ENCODE results near the gene PTPN14. TPM values are rescaled to one million over a fixed set of nuclear protein-coding genes. Genes with fewer than 3 reads are reported as not detected.
A peak's percentile ranks its signal among the peaks of the same experiment; 100 is the strongest.

Gene PTPN14
- total RNA-seq, 4 donors from 2014 or later: 42.8 to 63.8 (median 50.4) TPM

DNA sequence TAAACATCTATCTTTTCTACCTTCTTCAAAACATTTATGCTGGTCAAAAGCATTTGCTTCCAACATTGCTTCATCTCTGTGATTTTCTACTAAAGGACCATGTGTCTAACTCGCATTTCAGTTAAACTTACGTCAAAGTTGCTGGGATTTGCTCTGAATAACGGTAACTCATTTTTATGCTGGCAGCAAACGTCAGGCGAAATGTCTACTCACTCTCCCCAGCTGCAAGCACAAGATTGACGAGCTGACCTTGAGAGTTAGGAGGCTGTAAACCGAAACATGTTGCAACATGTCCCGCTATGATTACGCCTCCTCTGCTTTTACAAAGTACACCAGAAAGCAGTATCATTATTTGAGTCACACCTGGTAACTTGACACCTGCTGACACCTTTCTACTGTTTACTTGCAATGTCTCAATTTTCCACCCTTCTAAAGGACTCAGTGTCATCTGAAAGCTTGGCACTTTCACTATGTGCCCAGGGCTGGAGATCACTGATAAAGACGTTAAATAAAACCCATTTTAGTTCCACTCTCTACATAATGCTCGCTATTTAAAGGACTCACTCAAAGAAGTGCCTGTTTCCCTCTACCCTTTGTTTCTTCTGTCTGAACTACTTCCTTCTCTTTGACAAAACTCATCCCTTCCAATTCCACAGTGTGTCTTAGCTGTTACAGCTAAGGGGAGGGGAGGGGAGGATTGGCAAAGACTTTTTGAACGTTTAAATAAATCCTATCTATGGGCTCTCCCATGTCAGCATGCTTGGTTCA lies 111.9 kb downstream of the PTPN14 start:
- Histone ChIP-seq H3K4me1 (peaks cover 46 to 61% of the 10 kb centered on the region in 2 donors), H3K27ac (peak overlapping the region; percentile 80 to 93 (median 87)), H3K4me3 (peak overlapping the region; percentile 11 to 31 (median 20)), H3K9me3 (no peaks in the 10 kb centered on the region), H3K36me3 (no peaks in the 10 kb centered on the region), H3K27me3 (no peaks in the 10 kb centered on the region)
- ATAC-seq (peak; percentile 91 to 93), DNase-seq (peak; percentile 86 to 88)
- TF ChIP-seq, protein P1, sequence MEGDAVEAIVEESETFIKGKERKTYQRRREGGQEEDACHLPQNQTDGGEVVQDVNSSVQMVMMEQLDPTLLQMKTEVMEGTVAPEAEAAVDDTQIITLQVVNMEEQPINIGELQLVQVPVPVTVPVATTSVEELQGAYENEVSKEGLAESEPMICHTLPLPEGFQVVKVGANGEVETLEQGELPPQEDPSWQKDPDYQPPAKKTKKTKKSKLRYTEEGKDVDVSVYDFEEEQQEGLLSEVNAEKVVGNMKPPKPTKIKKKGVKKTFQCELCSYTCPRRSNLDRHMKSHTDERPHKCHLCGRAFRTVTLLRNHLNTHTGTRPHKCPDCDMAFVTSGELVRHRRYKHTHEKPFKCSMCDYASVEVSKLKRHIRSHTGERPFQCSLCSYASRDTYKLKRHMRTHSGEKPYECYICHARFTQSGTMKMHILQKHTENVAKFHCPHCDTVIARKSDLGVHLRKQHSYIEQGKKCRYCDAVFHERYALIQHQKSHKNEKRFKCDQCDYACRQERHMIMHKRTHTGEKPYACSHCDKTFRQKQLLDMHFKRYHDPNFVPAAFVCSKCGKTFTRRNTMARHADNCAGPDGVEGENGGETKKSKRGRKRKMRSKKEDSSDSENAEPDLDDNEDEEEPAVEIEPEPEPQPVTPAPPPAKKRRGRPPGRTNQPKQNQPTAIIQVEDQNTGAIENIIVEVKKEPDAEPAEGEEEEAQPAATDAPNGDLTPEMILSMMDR (IDR thresholded peaks at IDR 0.05 in 4 of 5, conservative IDR thresholded peaks at IDR 0.05 in 1 of 5): no peak
- peak in 1 of 2 donors; percentile 37 for TF ChIP-seq POLR2A (IDR thresholded peaks at IDR 0.05)
- intact Hi-C loops (cut with DNase I; ENCODE audit: low total_unique reads) (loop anchor here (1.0 to 5.0 kb wide), 5 partner anchors 16 to 177 kb away; no protein-coding TSS in a partner anchor), in situ Hi-C loops (cut with MboI; ENCODE audit: low sequenced_read_pairs in 4 of 4) (loop anchor here in 1 of 4 donors (5.0 kb wide), 1 partner anchor 53 kb away; no protein-coding TSS in a partner anchor)

DNA sequence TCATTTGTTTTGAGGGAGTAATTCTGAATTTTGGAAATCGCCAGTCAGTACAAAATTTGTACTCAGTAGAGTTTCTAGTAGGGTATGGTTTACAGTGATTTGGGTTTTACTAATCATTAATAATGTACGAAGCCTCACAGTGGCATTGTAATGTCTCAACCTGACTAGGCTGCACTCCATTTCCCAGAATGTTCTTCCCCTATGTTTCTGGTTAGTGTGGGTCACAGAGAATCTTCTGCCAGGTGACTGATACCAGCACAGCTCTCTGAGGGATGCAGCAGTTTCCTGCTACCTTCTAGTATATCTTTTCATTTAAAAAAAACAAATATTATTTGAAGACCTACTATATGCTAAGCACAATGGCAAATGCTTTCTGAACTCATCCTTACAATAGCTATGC lies 112.9 kb downstream of the PTPN14 start:
- TF ChIP-seq, protein P1 (IDR thresholded peaks at IDR 0.05 in 4 of 5, conservative IDR thresholded peaks at IDR 0.05 in 1 of 5): no peak
- peak in 1 of 2 donors; percentile 8 for TF ChIP-seq POLR2A (IDR thresholded peaks at IDR 0.05)
- no peaks in the 10 kb centered on the region for H3K36me3 ChIP-seq
- in situ Hi-C loops (cut with MboI; ENCODE audit: low sequenced_read_pairs in 4 of 4): no loop called here
- no peak overlapping the region for H3K4me3 ChIP-seq
- intact Hi-C loops (cut with DNase I; ENCODE audit: low total_unique reads): loop anchor here (2.0 to 5.0 kb wide), 4 partner anchors 52 to 176 kb away; no protein-coding TSS in a partner anchor
- H3K4me1 ChIP-seq: peaks cover 36 to 51% of the 10 kb centered on the region in 2 donors
- peak overlapping the region; percentile 80 to 93 (median 87) for H3K27ac ChIP-seq
- ATAC-seq (peak in 1 of 2 donors; percentile 42), DNase-seq (no peak)
- no peaks in the 10 kb centered on the region for H3K9me3 ChIP-seq
- H3K27me3 ChIP-seq: no peaks in the 10 kb centered on the region

DNA sequence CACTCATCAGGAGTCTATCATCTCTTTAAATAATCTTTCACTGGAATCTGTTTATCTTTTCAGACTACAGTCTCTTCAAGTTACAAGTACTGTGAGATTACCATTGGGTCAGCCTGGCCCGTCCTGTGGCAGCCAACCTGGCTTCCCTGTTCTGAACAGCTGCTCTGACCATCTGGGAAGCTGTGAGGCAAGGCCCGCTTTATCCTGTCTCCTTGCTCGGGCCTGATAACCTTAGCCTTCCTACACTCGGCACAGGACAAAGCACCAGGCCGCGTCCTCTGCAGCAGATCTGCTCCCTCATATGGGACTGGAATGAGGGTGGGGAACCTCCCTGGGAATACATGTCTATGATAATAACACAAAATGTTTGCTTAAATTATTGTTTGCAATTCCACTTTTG lies 113.3 kb downstream of the PTPN14 start:
- H3K9me3 ChIP-seq: no peaks in the 10 kb centered on the region
- peak; percentile 89 to 91 for DNase-seq
- TF ChIP-seq, protein P1 (IDR thresholded peaks at IDR 0.05 in 4 of 5, conservative IDR thresholded peaks at IDR 0.05 in 1 of 5): no peak
- peak; percentile 29 to 34 for TF ChIP-seq POLR2A (IDR thresholded peaks at IDR 0.05)
- no peaks in the 10 kb centered on the region for H3K36me3 ChIP-seq
- no peak overlapping the region for H3K4me3 ChIP-seq
- peak; percentile 77 to 83 for ATAC-seq
- no peaks in the 10 kb centered on the region for H3K27me3 ChIP-seq
- H3K27ac ChIP-seq: peak overlapping the region; percentile 80 to 93 (median 87)
- intact Hi-C loops (cut with DNase I; ENCODE audit: low total_unique reads) (loop anchor here (2.0 to 5.0 kb wide), 4 partner anchors 51 to 176 kb away; no protein-coding TSS in a partner anchor), in situ Hi-C loops (cut with MboI; ENCODE audit: low sequenced_read_pairs in 4 of 4) (no loop called here)
- H3K4me1 ChIP-seq: peaks cover 36 to 49% of the 10 kb centered on the region in 2 donors

DNA sequence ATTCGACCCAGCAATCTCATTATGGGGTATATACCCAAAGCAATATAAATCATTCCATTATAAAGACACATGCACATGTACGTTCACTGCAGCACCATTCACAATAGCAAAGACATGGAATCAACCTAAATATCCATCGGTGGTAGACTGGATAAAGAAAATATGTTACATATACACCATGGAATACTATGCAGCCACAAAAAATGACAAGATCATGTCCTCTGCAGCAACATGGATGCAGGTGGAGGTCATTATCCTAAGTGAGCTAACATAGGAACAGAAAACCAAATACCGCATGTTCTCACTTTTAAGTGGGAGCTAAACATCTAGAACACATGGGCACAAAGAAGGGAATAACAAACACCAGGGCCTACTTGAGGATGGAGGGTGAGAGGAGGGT lies 115.5 kb downstream of the PTPN14 start:
- Histone ChIP-seq H3K27me3 (no peaks in the 10 kb centered on the region), H3K4me3 (no peak overlapping the region), H3K9me3 (no peaks in the 10 kb centered on the region), H3K27ac (no peak overlapping the region), H3K4me1 (peaks cover 30 to 38% of the 10 kb centered on the region in 2 donors), H3K36me3 (no peaks in the 10 kb centered on the region)
- in situ Hi-C loops (cut with MboI; ENCODE audit: low sequenced_read_pairs in 4 of 4): no loop called here
- ATAC-seq (no peak), DNase-seq (no peak)
- intact Hi-C loops (cut with DNase I; ENCODE audit: low total_unique reads): loop anchor here (5.0 kb wide), 3 partner anchors 74 to 174 kb away; no protein-coding TSS in a partner anchor
- no peak for TF ChIP-seq POLR2A (IDR thresholded peaks at IDR 0.05)
- TF ChIP-seq, protein P1 (IDR thresholded peaks at IDR 0.05 in 4 of 5, conservative IDR thresholded peaks at IDR 0.05 in 1 of 5): no peak
